PC-3 (cell line): ENCODE data around the gene NUP62.
"Not testable (repeated sequence)": the region's sequence is repeated elsewhere in the genome, so short reads cannot be mapped to it uniquely, and the experiment has no call there.

Source experiments
- EZH2 ChIP-seq: fragments of 300-600 bp; sonication (generic); IDR thresholded peaks from one replicate; pipeline ENCODE4 v1.6.1; 2017; ENCODE audit warnings: antibody characterized with exemption, mild to moderate bottlenecking, low read length; ENCODE audit not compliant: unreplicated experiment
- TF ChIP-seq, protein P1 (sequence below): fragments of 300-600 bp; sonication (generic); conservative IDR thresholded peaks from 2 replicates; pipeline ENCODE4 v1.5.1; 2017; ENCODE audit warnings: antibody characterized with exemption, low read depth, mild to moderate bottlenecking, low read length

GRCh38 chr19:49958144-49958543 is 28.8 kb upstream of the NUP62 start:
- TF ChIP-seq, protein P1, sequence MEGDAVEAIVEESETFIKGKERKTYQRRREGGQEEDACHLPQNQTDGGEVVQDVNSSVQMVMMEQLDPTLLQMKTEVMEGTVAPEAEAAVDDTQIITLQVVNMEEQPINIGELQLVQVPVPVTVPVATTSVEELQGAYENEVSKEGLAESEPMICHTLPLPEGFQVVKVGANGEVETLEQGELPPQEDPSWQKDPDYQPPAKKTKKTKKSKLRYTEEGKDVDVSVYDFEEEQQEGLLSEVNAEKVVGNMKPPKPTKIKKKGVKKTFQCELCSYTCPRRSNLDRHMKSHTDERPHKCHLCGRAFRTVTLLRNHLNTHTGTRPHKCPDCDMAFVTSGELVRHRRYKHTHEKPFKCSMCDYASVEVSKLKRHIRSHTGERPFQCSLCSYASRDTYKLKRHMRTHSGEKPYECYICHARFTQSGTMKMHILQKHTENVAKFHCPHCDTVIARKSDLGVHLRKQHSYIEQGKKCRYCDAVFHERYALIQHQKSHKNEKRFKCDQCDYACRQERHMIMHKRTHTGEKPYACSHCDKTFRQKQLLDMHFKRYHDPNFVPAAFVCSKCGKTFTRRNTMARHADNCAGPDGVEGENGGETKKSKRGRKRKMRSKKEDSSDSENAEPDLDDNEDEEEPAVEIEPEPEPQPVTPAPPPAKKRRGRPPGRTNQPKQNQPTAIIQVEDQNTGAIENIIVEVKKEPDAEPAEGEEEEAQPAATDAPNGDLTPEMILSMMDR, result not testable (repeated sequence)
- TF ChIP-seq EZH2, result not testable (repeated sequence)
